K562 (cell line): ENCODE results near the gene OPRM1. TPM values are rescaled to one million over a fixed set of nuclear protein-coding genes. Genes with fewer than 3 reads are reported as not detected.

Source experiments
- CHCHD3 ChIP-seq: fragments of 250-450 bp; sonication (Bioruptor Pico); IDR thresholded peaks from 2 replicates; pipeline ENCODE4 v2.1.2; 2022; ENCODE audit warnings: mild to moderate bottlenecking
- E4F1 ChIP-seq: fragments of 250-450 bp; sonication (Bioruptor Pico); IDR thresholded peaks from 2 replicates; pipeline ENCODE4 v1.5.0; 2021; ENCODE audit warnings: mild to moderate bottlenecking, borderline replicate concordance
- ESRRB ChIP-seq: fragments of 250-450 bp; sonication (Bioruptor Pico); IDR thresholded peaks from 2 replicates; pipeline ENCODE4 v1.5.0; 2020; ENCODE audit warnings: mild to moderate bottlenecking, moderate library complexity, borderline replicate concordance
- MAZ ChIP-seq, 2 experiments: fragments of 450-650 bp in 1 of 2; sonication (generic) in 1 of 2; formaldehyde crosslinking; IDR thresholded peaks in 1 of 2; conservative IDR thresholded peaks in 1 of 2; 2 replicates each; pipeline versions ENCODE4 v1.4.0 to v1.5.0; 2020; ENCODE audit warnings: mild to moderate bottlenecking in 1 of 2, missing genetic modification reagents in 1 of 2
- NEUROD1 ChIP-seq: fragments of 150-350 bp; IDR thresholded peaks from 2 replicates; pipeline ENCODE4 v1.6.1; 2014; ENCODE audit warnings: borderline replicate concordance, low read length, low read depth; ENCODE audit not compliant: partially characterized antibody
- NFIC ChIP-seq: fragments of 450-650 bp; IDR thresholded peaks from 2 replicates; pipeline ENCODE4 v1.6.1; 2017; ENCODE audit warnings: mild to moderate bottlenecking, inconsistent platforms
- NKRF ChIP-seq: fragments of 450-650 bp; IDR thresholded peaks from 2 replicates; pipeline ENCODE4 v1.6.1; 2016; ENCODE audit warnings: borderline replicate concordance
- THRAP3 ChIP-seq: fragments of 450-650 bp; IDR thresholded peaks from 2 replicates; pipeline ENCODE4 v1.6.1; 2016; ENCODE audit warnings: mild to moderate bottlenecking, inconsistent platforms, borderline replicate concordance
- ZNF449 ChIP-seq: fragments of 250-450 bp; sonication (Bioruptor Pico); IDR thresholded peaks from 2 replicates; pipeline ENCODE4 v1.8.0; 2022; ENCODE audit warnings: moderate library complexity, mild to moderate bottlenecking, inconsistent platforms
- ZNF699 ChIP-seq: fragments of 250-450 bp; sonication (Bioruptor Pico); IDR thresholded peaks from 2 replicates; pipeline ENCODE4 v1.8.0; 2021; ENCODE audit warnings: mild to moderate bottlenecking, moderate library complexity; ENCODE audit not compliant: insufficient replicate concordance
- polyA plus RNA-seq, 8 experiments: library from polyadenylated mRNA; depleted of rRNA in 4 of 8; stranded (reverse) in 5 of 8; unstranded in 3 of 8; fragments of >200 nt; fragmentation: Nextera tagmentation in 2 of 8; fragmentation: Illumina TruSeq in 1 of 8; extraction: Ambion mirVana in 2 of 8; extraction: Trizol in 1 of 8; gene quantifications; 2 replicates each; pipeline versions ENCODE4 v1.2.1 to v1.2.3, GENCODE V29; 2011 to 2014; ENCODE audit warnings: inconsistent platforms in 1 of 8, missing spikeins in 1 of 8
- total RNA-seq, 7 experiments: library from RNA; depleted of rRNA in 6 of 7; stranded (reverse); fragments of >200 nt in 6 of 7; fragmentation: Illumina TruSeq in 2 of 7; extraction: Trizol in 2 of 7; gene quantifications; 2 replicates each; pipeline versions ENCODE4 v1.2.1 to v1.2.3, GENCODE V29; 2011 to 2021; ENCODE audit warnings: low replicate concordance in 1 of 7

The OPRM1 gene
- total and polyA plus RNA-seq, 9 of the 15 experiments (the other 6 are each of a cell fraction or from before 2014, with no cell fraction given) = not detected

GRCh38 chr6:154247119-154247861 is 208.2 kb downstream of the OPRM1 start (continued):
- no peak for TF ChIP-seq MAZ (CRISPR knock-in tag; conservative IDR thresholded peaks at IDR 0.05 in 1 of 2, IDR thresholded peaks at IDR 0.05 in 1 of 2)
- no peak for TF ChIP-seq NEUROD1
- TF ChIP-seq THRAP3 = no peak
- TF ChIP-seq E4F1 (CRISPR knock-in tag) = no peak
- no peak for TF ChIP-seq NKRF
- no peak for TF ChIP-seq ESRRB (CRISPR knock-in tag)
- no peak for TF ChIP-seq CHCHD3 (CRISPR knock-in tag)
- TF ChIP-seq ZNF699 (CRISPR knock-in tag) = no peak
- no peak for TF ChIP-seq NFIC
- no peak for TF ChIP-seq ZNF449
